ENCODE results near the gene SETD1A.

The SETD1A gene

GRCh38 chr16:30980959-30981358, 23.4 kb downstream of the SETD1A start:
- 100% methylated on average over 14 of the region's 14 CpGs for WGBS (ENCODE audit: insufficient coverage)
- Histone ChIP-seq H3K36me3 (ENCODE audit: control insufficient read depth in 4 of 4, insufficient read depth in 4 of 4, low read length in 3 of 4) (peaks cover 17 to 88% (median 62%) of the 10 kb centered on the region in 4 experiments), H3K27me3 (replicated peaks in 2 of 5; ENCODE audit: control insufficient read depth in 4 of 5, insufficient read depth in 5 of 5, low read length in 4 of 5) (no peaks in the 10 kb centered on the region), H3K4me1 (ENCODE audit: control extremely low read depth in 1 of 4, control insufficient read depth in 4 of 4, insufficient read depth in 4 of 4, low read length in 3 of 4) (peaks cover 0 to 21% (median 11%) of the 10 kb centered on the region in 4 experiments), H3K27ac (ENCODE audit: insufficient read depth in 1 of 2, low read depth in 1 of 2, low read length in 2 of 2, poor library complexity in 1 of 2, severe bottlenecking in 2 of 2) (no peak overlapping the region), H3K4me3 (ENCODE audit: control insufficient read depth in 1 of 7, extremely low read depth in 1 of 7, insufficient read depth in 4 of 7, low read depth in 2 of 7, low read length in 6 of 7) (no peak overlapping the region), H3K9me3 (ENCODE audit: control extremely low read depth in 1 of 5, control insufficient read depth in 4 of 5, insufficient read depth in 2 of 5, low read depth in 1 of 5, low read length in 4 of 5) (no peaks in the 10 kb centered on the region)
- ChIA-PET POLR2A (interaction anchor here (1.0 kb wide), 1 partner anchor 28 kb away, joined by 3 read pairs; no protein-coding TSS in a partner anchor), CTCF (interaction anchor here (1.0 to 5.4 kb wide), 5 partner anchors 13 to 402 kb away, joined by 3 to 40 read pairs (median 7); no protein-coding TSS in a partner anchor)
- no peak for DNase-seq

GRCh38 chr16:30982548-30983288, 25.2 kb downstream of the SETD1A start:
- ChIA-PET CTCF (interaction anchor here (0.7 to 5.4 kb wide), 16 partner anchors 10 to 883 kb away, joined by 3 to 40 read pairs (median 3); partner anchors contain the start of gene ZNF843), POLR2A (interaction anchor here (0.6 kb wide), 1 partner anchor 50 kb away, joined by 3 read pairs; the partner anchor contains the start of gene STX4)
- Histone ChIP-seq H3K4me1 (ENCODE audit: control extremely low read depth in 1 of 4, control insufficient read depth in 4 of 4, insufficient read depth in 4 of 4, low read length in 3 of 4) (peaks cover 0 to 21% (median 11%) of the 10 kb centered on the region in 4 experiments), H3K9me3 (ENCODE audit: control extremely low read depth in 1 of 5, control insufficient read depth in 4 of 5, insufficient read depth in 2 of 5, low read depth in 1 of 5, low read length in 4 of 5) (no peaks in the 10 kb centered on the region), H3K4me3 (ENCODE audit: control insufficient read depth in 1 of 7, extremely low read depth in 1 of 7, insufficient read depth in 4 of 7, low read depth in 2 of 7, low read length in 6 of 7) (no peak overlapping the region), H3K36me3 (ENCODE audit: control insufficient read depth in 4 of 4, insufficient read depth in 4 of 4, low read length in 3 of 4) (peaks cover 12 to 75% (median 48%) of the 10 kb centered on the region in 4 experiments), H3K27me3 (replicated peaks in 2 of 5; ENCODE audit: control insufficient read depth in 4 of 5, insufficient read depth in 5 of 5, low read length in 4 of 5) (no peaks in the 10 kb centered on the region), H3K27ac (ENCODE audit: insufficient read depth in 1 of 2, low read depth in 1 of 2, low read length in 2 of 2, poor library complexity in 1 of 2, severe bottlenecking in 2 of 2) (no peak overlapping the region)
- 94% methylated on average over 16 of the region's 17 CpGs for WGBS (ENCODE audit: insufficient coverage)
- no peak for DNase-seq

- Histone ChIP-seq H3K4me1 (ENCODE audit: control extremely low read depth in 1 of 4, control insufficient read depth in 4 of 4, insufficient read depth in 4 of 4, low read length in 3 of 4) (peaks cover 0 to 21% (median 11%) of the 10 kb centered on the region in 4 experiments), H3K4me3 (ENCODE audit: control insufficient read depth in 1 of 7, extremely low read depth in 1 of 7, insufficient read depth in 4 of 7, low read depth in 2 of 7, low read length in 6 of 7) (no peak overlapping the region), H3K9me3 (ENCODE audit: control extremely low read depth in 1 of 5, control insufficient read depth in 4 of 5, insufficient read depth in 2 of 5, low read depth in 1 of 5, low read length in 4 of 5) (no peaks in the 10 kb centered on the region), H3K36me3 (ENCODE audit: control insufficient read depth in 4 of 4, insufficient read depth in 4 of 4, low read length in 3 of 4) (peaks cover 9 to 70% (median 46%) of the 10 kb centered on the region in 4 experiments), H3K27ac (ENCODE audit: insufficient read depth in 1 of 2, low read depth in 1 of 2, low read length in 2 of 2, poor library complexity in 1 of 2, severe bottlenecking in 2 of 2) (no peak overlapping the region), H3K27me3 (replicated peaks in 2 of 5; ENCODE audit: control insufficient read depth in 4 of 5, insufficient read depth in 5 of 5, low read length in 4 of 5) (no peaks in the 10 kb centered on the region)
- DNase-seq = no peak
- ChIA-PET CTCF (interaction anchor here (0.7 to 5.4 kb wide), 18 partner anchors 8 to 883 kb away, joined by 3 to 40 read pairs (median 4); partner anchors contain the start of gene ZNF843), POLR2A (interaction anchor here (0.6 kb wide), 1 partner anchor 50 kb away, joined by 3 read pairs; the partner anchor contains the start of gene STX4)
- WGBS (ENCODE audit: insufficient coverage) = 93% methylated on average over 24 of the region's 25 CpGs
Observed at GRCh38 chr16:30983289-30983889, 25.8 kb downstream of the SETD1A start.

- Histone ChIP-seq H3K4me1 (ENCODE audit: control extremely low read depth in 1 of 4, control insufficient read depth in 4 of 4, insufficient read depth in 4 of 4, low read length in 3 of 4) (peaks cover 0 to 21% (median 11%) of the 10 kb centered on the region in 4 experiments), H3K9me3 (ENCODE audit: control extremely low read depth in 1 of 5, control insufficient read depth in 4 of 5, insufficient read depth in 2 of 5, low read depth in 1 of 5, low read length in 4 of 5) (no peaks in the 10 kb centered on the region), H3K27me3 (replicated peaks in 2 of 5; ENCODE audit: control insufficient read depth in 4 of 5, insufficient read depth in 5 of 5, low read length in 4 of 5) (no peaks in the 10 kb centered on the region), H3K36me3 (ENCODE audit: control insufficient read depth in 4 of 4, insufficient read depth in 4 of 4, low read length in 3 of 4) (peaks cover 7 to 64% (median 43%) of the 10 kb centered on the region in 4 experiments), H3K4me3 (ENCODE audit: control insufficient read depth in 1 of 7, extremely low read depth in 1 of 7, insufficient read depth in 4 of 7, low read depth in 2 of 7, low read length in 6 of 7) (no peak overlapping the region), H3K27ac (ENCODE audit: insufficient read depth in 1 of 2, low read depth in 1 of 2, low read length in 2 of 2, poor library complexity in 1 of 2, severe bottlenecking in 2 of 2) (no peak overlapping the region)
- ChIA-PET POLR2A (interaction anchor here (1.0 kb wide), 2 partner anchors 14 to 475 kb away, joined by 3 read pairs; partner anchors contain the start of gene ARMC5), CTCF (interaction anchor here (0.6 to 5.4 kb wide), 25 partner anchors 9 to 459 kb away, joined by 3 to 40 read pairs (median 4); partner anchors contain the start of genes VKORC1 and ZNF843)
- peak in 2 of 3 donors; percentile 39 to 58 for DNase-seq
- 78% methylated on average over 10 of the region's 14 CpGs for WGBS (ENCODE audit: insufficient coverage)
Observed at GRCh38 chr16:30983898-30984610, 26.5 kb downstream of the SETD1A start.

- CTCF ChIA-PET = interaction anchor here (0.6 to 5.4 kb wide), 32 partner anchors 8 to 458 kb away, joined by 3 to 40 read pairs (median 4); partner anchors contain the start of genes STX4, VKORC1 and ZNF843
- Histone ChIP-seq H3K27ac (ENCODE audit: insufficient read depth in 1 of 2, low read depth in 1 of 2, low read length in 2 of 2, poor library complexity in 1 of 2, severe bottlenecking in 2 of 2) (no peak within 1 kb of the TSS), H3K4me1 (ENCODE audit: control extremely low read depth in 1 of 4, control insufficient read depth in 4 of 4, insufficient read depth in 4 of 4, low read length in 3 of 4) (peaks cover 0 to 21% (median 11%) of the 10 kb centered on the region in 4 experiments), H3K36me3 (ENCODE audit: control insufficient read depth in 4 of 4, insufficient read depth in 4 of 4, low read length in 3 of 4) (peaks cover 7 to 58% (median 37%) of the 10 kb centered on the region in 4 experiments), H3K9me3 (ENCODE audit: control extremely low read depth in 1 of 5, control insufficient read depth in 4 of 5, insufficient read depth in 2 of 5, low read depth in 1 of 5, low read length in 4 of 5) (no peaks in the 10 kb centered on the region), H3K4me3 (ENCODE audit: control insufficient read depth in 1 of 7, extremely low read depth in 1 of 7, insufficient read depth in 4 of 7, low read depth in 2 of 7, low read length in 6 of 7) (peak within 1 kb of the TSS in 3 of 7 experiments; percentile 54 to 78 (median 65)), H3K27me3 (replicated peaks in 2 of 5; ENCODE audit: control insufficient read depth in 4 of 5, insufficient read depth in 5 of 5, low read length in 4 of 5) (no peaks in the 10 kb centered on the region)
- 65% methylated on average over 12 of the region's 24 CpGs for WGBS (ENCODE audit: insufficient coverage)
- POLR2A ChIA-PET = interaction anchor here (0.6 to 1.0 kb wide), 3 partner anchors 15 to 474 kb away, joined by 3 read pairs; partner anchors contain the start of genes ARMC5 and PHKG2
- DNase-seq = peak; percentile 50 to 75 (median 66)
Observed at GRCh38 chr16:30984669-30985400, 27.3 kb downstream of the SETD1A start, which contains the start of gene HSD3B7. Gene HSD3B7 (plus strand): TSS chr16:30985207. CDS start chr16:30985659, 452 bp downstream.

All from common myeloid progenitor, CD34-positive (primary cell).